OCI-M2 (cell line): Measurements from ENCODE around the gene ZSCAN2.
"Not testable (repeated sequence)": the region's sequence is repeated elsewhere in the genome, so short reads cannot be mapped to it uniquely, and the experiment has no call there.

ENCODE experiments used
- DNase-seq: peaks from one replicate; lab custom pipeline; 2025; ENCODE audit not compliant: unreplicated experiment; lab: John Stamatoyannopoulos, UW

The ZSCAN2 gene

DNA sequence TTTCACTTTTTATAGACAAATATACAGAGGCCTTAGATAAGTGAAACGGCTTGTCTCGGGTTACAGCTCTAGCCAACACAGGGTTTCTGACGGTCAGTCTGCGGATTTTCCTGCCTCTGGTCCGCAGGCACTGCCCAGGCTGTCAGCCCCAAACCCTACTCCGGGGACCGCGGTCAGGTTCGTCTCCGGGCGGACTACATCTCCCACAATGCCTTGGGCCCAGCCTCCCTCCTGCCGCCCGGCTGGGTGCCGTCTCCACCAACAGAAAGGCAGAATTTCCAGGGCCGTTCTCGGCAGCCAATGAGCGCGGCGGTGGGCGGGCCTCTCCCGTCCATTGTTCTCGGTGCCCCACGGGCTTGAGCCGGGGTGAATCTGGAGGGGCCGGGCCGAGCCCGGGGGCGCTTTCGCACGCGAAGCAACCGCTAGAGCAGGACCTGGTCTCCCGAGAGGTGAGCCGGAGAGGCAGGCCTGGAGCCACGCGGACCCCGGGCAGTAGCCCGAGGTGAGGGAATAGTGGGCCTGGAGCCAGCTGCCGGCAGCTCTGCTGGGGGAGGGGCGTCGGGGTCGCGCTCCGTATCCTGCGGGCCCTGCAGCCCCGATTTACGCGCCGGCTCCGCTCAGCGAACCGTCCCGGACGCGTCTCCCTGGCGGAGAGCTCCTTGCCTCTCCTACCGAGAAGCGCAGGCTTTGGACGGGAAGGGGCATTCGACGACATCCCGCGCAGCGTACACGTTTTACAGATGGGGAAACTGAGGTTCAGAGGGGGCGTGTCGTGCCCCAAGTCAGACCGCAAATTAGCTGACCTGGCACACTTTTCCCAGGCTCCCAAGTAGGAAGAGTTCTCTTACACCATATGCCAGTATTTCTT is at the start of gene ZSCAN2:
ZSCAN2 (plus strand) TSS at position 323 of the 868 bp plus-strand sequence. CDS start 2,919 bp downstream, outside the sequence.
- peak; percentile 80 for DNase-seq

DNA sequence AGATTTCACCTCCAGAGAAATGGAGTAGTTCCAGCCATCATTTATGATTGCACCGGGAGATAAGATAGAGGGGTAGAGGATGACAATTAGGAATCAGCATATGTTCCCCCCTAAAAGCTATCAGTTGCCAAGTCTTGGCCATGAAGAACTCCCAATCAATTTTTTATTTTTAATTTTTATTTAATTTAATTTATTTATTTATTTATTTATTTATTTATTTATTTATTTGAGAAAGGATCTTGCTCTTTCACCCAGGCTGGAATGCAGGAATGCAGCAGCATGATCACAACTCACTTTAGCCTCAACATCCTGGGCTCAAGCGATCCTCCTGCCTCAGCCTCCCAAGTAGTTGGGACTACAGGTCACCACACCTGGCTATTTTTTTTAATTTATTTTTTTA is 49.2 kb upstream of the ZSCAN2 start:
- not testable (repeated sequence) for DNase-seq

DNA sequence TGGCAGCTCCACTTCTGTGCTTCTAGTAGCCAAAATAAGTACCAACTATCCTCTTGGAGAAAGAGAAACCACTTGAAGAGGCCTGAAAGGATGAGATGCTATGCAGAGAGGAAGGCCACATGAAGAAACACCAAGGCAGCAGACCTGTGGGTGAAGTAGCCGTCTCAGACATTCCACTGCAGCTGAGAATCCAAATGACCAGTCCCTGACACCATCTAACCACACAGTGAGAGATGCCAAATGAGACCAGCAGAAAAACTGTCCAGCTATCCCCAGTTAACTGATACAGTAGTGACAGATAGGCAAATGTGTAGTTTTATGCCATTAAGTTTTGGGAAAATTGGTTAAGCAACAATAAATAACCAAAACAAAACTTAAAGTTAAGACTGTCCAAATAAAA is 47.9 kb upstream of the ZSCAN2 start:
- no peak for DNase-seq

DNA sequence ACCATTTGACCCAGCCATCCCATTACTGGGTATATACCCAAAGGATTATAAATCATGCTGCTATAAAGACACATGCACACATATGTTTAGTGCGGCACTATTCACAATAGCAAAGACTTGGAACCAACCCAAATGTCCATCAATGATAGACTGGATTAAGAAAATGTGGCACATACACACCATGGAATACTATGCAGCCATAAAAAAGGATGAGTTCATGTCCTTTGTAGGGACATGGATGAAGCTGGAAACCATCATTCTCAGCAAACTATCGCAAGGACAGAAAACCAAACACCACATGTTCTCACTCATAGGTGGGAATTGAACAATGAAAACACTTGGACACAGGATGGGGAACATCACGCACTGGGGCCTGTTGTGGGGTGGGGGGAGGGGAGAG is 44.1 kb upstream of the ZSCAN2 start:
- DNase-seq = not testable (repeated sequence)

DNA sequence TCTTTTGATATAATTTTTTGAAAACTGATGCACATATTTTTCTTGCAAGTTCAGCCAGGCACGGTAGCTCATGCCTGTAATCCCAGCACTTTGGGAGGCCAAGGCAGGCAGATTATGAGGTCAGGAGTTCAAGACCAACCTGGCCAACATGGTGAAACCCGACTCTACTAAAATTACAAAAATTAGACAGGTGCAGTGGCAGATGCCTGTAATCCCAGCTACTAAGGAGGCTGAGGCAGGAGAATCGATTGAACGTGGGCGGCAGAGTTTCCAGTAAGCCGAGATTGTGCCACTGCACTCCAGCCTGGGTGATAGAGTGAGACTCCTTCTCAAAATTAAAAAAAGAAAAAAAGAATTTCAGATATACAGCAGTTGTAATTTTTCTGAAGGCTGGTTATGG is 32.8 kb upstream of the ZSCAN2 start:
- DNase-seq = not testable (repeated sequence)

DNA sequence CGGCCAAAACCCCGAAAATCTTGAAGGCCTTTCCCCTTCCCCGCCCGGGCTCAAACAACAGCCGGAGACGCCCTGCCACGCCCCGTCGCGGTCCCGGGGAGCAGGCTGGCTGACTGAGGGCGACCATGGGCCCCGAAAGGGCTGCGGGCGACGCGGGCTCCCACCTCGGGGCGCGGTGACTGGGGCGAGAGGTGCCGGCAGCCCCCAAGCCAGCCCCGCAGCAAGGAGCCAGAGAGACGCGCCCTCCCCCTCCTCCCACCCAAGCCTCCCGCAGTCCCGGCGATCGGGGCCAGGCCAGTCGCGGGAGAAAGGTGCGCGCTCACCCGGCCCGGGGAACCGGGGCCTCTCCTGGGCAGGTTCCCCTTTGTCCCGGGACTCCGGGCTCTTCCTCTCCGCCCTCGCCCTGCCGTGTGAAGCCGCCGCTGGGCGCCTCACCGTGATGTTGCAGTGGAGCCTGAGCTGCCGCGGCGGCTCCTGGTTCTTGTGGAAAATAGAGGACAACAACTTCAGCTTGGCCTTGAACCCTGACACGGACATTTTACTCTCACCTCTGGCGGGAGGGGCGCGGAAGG is 30.6 kb upstream of the ZSCAN2 start:
- no peak for DNase-seq

DNA sequence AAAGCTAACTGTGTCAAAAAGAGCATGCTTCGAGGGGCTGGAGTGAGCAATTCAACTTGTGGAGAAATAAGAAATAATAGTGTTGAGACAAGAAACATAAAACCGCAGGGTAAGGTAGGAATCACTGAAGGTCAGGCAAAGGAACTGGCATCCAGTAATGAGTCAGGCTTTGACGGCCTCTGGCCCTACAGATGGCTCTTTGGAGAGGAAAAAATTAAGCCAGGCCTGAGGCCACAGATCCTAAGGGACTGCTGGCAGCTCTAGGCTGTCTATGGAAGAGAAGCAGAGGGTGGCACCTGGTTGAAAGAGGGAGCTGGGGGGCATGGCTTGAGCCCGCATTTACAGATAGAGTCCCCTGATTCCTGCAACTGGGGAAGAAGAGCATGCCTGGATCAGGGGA is 28.6 kb upstream of the ZSCAN2 start:
- no peak for DNase-seq

DNA sequence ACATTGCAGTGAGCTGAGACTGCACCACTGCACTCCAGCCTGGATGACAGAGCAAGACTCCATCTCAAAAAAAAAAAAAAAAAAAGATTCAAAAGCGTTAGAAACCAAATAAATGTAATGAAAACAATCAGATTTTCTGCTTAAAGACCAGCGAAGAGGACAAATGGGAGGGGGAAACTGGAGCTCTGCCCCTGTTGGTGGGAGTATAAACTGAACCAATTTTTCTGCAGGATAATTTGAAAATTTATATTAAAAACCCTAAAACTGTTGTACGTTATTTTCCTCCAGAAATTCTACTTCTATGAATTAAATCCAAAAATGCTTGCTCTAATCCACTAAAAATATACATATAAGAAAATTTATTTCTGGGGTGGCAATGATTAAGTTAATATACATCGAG is 25.3 kb upstream of the ZSCAN2 start:
- DNase-seq = no peak

DNA sequence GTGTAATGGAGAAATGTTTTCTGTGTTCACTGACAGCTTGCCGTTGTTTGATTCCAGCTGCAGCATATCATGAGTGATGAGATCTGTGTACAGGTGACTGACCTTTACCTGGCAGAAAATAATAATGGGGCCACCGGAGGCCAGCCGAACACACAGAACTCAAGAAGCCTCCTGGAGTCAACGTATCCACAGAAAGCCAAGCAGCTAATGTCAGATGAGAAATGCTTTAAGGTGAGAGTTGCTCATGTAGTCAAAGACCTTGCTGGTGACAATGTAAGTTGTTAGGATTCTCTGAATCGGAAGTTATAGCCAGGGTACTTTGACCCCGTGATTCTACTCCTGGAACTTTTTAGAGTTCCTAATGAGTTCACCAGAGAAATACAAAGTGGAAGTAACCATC is 22.9 kb upstream of the ZSCAN2 start:
- not testable (repeated sequence) for DNase-seq

DNA sequence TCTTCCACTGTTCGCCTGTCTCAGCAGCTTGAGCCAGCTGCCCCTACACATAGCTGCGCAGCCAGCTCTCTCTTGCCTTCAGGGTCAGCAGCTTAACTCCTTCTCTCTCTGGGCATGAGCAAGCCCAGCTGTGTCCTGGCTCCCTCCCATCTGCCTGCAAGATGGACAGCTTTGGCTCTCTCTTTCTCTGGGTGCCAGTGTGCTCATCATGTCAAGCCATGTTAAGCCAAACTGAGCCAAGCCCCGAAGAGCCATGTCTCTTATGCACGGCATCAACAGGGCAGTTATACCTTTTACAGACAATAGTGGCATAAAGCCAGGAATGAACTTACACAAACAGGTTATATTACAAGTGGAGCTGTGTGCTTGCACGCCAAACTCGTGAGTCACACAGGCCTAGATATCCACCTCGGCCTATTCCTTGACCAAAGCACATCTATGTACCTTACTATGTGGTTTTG is 21.5 kb upstream of the ZSCAN2 start:
- DNase-seq = not testable (repeated sequence)

DNA sequence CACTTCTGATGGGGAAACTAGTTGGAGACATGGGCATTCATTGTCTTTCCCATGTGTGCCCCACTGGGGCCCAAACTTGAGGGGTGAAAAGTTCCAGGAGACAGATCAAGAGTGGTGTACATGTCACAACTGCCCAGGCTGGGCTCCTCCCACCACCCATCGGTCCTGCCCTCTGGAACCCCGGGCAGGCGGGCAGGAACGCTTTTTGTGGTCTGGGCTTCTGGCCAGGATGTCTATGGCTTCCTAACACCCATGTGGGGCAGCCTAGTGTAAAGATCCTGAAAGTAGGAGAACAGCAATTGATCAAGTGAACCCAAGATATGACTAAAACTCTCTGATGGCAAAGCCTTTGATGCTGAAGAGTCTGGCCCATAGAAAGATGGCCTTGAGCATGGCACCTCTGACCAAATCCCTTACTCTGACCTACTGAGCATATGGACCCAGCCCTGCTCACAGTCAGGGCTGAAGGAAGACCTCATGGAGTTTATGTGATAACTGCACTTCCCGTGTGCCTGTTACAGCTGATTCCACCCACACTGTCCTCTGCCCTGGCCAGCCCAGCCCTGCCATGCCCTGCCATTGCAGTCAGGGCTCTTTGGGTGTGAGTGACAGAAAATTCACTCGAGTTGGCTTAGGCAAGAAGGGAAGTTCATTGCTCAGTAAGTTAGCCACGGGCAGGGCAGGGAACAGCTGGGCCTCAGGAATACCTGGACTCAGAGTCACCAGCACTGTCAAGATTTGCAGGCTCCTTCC is 19.0 kb upstream of the ZSCAN2 start:
- DNase-seq = not testable (repeated sequence)

DNA sequence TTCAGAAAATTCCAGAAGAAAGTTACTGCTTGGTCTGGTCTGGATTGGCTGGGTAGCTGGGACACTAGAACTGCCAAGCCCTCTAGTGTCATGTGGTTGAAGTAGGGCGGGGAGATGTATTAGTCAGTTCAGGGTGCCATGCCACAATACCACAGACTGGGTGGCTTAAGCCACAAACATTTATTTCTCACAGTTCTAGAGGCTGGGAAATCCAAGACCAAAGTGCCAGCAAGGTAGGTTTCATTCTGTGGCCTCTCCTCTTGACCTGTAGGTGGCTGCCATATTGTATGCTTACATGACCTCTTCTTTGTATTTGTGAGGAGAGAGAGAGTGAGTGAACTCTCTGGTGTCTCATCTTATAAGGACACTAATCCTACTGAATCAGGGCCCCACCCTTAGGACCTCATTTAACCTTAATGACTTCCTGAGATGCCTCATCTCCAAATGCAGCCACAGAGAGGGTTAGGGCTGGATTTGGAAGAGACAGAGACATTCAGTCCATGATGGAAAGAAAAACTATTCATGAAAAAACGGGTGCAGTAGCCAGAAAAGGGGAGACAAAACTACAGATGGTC is 18.1 kb upstream of the ZSCAN2 start:
- no peak for DNase-seq

DNA sequence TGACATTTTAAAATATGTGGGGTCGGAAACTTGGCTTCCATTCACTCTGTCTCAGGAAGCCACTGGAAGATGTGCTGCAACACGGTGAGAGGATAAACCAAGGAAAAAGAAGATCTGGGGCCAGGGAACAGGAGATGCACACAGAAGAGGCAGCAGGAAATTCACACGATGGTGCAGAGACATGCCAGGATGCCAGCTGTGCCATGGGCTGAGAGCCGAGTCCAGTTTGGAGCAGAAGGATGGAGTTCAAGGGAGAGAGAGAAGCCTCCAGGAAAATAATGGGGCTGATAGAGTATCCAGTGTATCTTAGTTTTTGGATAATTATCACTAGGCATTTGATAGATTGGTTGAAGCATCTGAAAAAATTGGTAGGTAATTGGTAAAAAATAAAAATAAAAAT is 16.9 kb upstream of the ZSCAN2 start:
- DNase-seq = not testable (repeated sequence)

DNA sequence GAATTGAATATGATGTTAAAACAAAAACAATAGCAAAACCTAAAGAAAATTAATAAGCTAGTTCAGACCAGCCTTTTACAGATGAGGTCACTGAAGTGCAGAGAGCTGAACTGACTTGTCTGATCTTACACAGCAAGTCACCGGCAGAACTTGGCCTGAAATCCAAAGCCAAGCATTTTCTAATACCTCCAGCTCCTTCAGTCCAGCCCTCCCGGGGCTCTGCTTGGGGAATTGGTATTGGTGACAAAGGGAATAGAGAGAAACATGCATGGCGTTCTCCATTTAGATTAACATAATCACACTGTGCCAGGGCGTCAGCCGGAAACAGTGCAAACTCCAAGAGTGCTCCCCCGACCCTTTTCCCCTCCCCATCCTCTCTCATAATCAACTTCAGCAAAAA is 14.1 kb upstream of the ZSCAN2 start:
- DNase-seq = no peak

DNA sequence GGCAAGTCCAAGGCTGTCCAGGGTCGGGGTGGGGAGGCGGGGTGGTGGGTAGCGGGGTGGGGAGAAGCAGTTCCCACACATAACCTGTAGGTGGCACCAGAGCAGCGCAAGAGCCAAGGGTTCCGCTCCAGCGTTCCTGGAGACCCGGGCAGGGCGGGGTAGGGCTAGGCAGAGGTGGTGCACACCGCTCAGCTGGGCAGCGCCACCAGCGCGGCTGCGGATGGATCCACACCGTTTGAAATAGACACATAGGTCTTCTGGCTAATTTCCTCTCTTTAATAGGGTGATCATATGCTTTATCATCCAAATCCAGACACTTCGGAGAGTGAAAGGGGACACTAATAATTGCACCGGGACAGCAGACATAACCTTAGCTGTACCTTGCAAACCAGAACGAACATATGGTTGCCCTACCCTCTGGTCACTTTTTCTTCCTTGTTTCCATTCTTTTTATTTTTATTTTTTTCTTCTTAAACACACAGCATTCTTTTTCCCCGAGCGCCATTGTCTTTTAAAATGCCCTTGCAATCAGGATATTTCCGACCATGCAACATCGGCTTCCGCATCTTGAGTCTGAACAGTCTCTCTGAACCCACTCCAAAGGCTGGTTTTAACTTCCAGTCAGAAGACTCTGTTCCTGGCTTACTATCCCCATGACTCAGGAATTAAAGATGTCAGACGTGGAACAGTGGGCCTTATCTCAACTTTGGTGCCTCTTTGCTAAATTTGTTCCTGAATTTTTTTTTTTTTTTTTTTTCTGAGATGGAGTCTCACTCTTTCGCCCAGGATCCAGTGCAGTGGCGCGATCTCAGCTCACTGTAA is 12.5 kb upstream of the ZSCAN2 start:
- DNase-seq = peak; percentile 52

DNA sequence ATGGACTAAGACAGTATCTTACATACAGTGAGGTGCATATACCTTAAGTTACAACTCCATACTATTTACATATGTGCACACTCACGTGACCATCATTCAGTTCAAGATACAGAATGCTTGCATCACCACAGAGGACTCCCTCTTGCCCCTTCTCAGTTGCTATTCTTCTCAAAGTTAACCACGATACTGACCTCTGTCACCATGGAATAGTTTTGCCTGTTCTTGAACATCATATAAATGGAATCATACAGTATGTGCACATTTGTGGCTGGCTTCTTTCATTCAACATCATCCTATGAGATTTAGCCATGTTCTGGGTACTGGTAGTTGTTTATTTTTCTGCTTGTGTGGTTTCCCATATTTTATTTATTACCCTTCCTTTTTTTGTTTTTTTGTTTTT is 10.4 kb upstream of the ZSCAN2 start:
- DNase-seq = no peak

DNA sequence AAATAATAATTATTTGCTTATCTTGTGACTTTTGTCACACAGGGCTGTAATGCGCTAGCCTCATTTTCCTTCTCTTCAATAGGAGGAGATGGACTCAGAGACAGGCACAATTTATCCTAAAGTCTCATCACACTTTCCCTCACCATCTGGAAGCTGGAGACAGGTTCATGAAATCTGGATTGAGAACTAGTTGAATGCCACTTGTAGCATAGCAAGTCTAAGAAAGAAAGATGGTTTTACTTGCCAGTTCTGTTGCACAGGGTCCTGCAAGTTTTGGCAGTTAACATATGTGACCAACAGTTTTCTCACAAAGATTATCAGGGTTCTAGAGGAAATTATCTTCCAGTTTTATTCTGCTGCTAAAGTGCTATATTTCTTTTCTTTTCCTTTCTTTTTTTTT is 9.0 kb upstream of the ZSCAN2 start:
- no peak for DNase-seq

DNA sequence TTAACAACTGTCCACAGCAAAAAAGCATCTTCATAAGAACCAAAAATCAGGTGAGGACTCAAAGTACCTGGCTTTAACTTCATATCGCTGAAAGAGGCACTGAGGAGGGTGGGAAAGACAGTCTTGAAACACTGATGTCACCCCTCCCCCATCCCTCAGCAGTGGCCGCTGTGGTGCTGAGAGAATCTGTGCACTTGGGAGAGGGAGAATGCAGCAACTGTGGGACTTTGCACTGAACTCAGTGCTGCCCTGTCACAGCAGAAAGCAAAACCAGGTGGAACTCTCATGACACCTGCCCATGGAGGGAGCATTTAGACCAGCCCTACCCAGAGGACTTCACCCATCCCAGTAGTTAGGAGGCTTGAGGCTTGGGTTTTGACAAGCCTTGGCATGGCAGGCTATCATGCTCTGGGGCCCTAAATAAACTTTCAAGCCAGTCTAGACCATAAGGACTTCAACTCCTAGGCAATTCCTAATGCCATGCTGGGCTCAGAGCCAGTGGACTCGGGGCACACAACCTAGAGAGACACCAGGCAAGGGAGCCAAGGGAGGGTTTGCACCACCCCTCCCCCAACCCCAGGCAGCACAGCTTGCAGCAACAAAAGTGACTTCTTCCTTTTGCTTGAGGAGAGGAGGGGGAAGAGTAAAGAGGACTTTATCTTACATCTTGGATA is 6.1 kb upstream of the ZSCAN2 start:
- DNase-seq = no peak

DNA sequence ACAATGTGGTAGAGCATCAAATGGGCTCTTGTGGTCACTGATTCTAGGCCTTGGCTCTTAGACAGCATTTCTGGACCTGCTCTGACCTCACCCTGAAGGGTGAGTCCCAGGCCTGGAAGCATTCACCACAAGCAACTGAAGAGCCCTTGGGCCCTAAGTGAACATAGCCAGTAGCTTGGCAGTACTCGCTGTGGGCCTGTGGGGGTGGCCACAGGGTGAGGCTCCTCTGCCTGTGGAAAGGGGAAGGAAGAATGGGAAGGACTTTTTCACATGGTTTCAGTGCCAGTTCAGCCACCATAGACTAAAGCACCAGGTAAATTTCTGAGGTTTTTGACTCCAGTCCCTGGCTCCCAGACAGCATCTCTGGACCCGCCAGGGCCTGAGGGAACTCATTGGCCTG is 5.1 kb upstream of the ZSCAN2 start:
- DNase-seq = no peak

DNA sequence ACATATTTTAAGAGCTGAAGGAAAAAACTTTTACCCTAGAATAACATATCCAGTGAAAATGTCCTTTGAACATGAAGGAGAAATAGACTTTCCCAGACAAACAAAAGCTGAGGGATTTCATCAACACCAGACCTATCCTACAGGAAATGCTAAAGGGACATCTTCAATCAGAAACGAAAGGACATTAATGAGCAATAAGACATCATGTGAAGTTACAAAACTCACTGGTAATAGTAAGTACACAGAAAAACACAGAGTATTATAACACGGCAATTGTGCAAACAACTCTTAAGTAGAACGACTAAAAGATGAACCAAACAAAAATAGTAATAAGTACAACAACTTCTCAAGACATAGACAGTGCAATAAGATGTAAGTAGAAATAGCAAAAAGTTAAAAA is 3.5 kb upstream of the ZSCAN2 start:
- DNase-seq = no peak
